ENCODE data around the gene CELF5.
A peak's percentile ranks its signal among the peaks of the same experiment; 100 is the strongest.

Gene CELF5

GRCh38 chr19:3282155-3282554 is 57.7 kb downstream of the CELF5 start:
- no peak for ATAC-seq (ENCODE audit: low read depth)
- no peaks in the 10 kb centered on the region for H3K4me1 ChIP-seq (ENCODE audit: insufficient read depth, poor library complexity, severe bottlenecking)

GRCh38 chr19:3282564-3282963 is 58.1 kb downstream of the CELF5 start:
- no peak for TF ChIP-seq CTCF (IDR thresholded peaks at IDR 0.05; ENCODE audit: poor library complexity, severe bottlenecking)
- H3K27me3 ChIP-seq (ENCODE audit: insufficient read depth, poor library complexity, severe bottlenecking) = no peaks in the 10 kb centered on the region
- H3K4me3 ChIP-seq (ENCODE audit: severe bottlenecking) = no peak overlapping the region
- H3K36me3 ChIP-seq (ENCODE audit: low read depth) = no peaks in the 10 kb centered on the region
- H3K9me3 ChIP-seq (ENCODE audit: severe bottlenecking) = no peaks in the 10 kb centered on the region
- no peaks in the 10 kb centered on the region for H3K4me1 ChIP-seq (ENCODE audit: insufficient read depth, poor library complexity, severe bottlenecking)
- H3K27ac ChIP-seq (ENCODE audit: poor library complexity, severe bottlenecking) = no peak overlapping the region
- no peak for DNase-seq (ENCODE audit: low spot score)
- ATAC-seq (ENCODE audit: low read depth) = no peak

More at GRCh38 chr19:3282155-3282554, 57.7 kb downstream of the CELF5 start:
- Histone ChIP-seq H3K27me3 (ENCODE audit: insufficient read depth, poor library complexity, severe bottlenecking) (no peaks in the 10 kb centered on the region), H3K27ac (ENCODE audit: poor library complexity, severe bottlenecking) (no peak overlapping the region), H3K36me3 (ENCODE audit: low read depth) (no peaks in the 10 kb centered on the region), H3K9me3 (ENCODE audit: severe bottlenecking) (no peaks in the 10 kb centered on the region), H3K4me3 (ENCODE audit: severe bottlenecking) (no peak overlapping the region)
- no peak for DNase-seq (ENCODE audit: low spot score)
- TF ChIP-seq CTCF (IDR thresholded peaks at IDR 0.05; ENCODE audit: poor library complexity, severe bottlenecking) = no peak

GRCh38 chr19:3283246-3283751 is 58.8 kb downstream of the CELF5 start:
- H3K4me1 ChIP-seq (ENCODE audit: insufficient read depth, poor library complexity, severe bottlenecking) = no peaks in the 10 kb centered on the region
- no peak overlapping the region for H3K27ac ChIP-seq (ENCODE audit: poor library complexity, severe bottlenecking)
- H3K4me3 ChIP-seq (ENCODE audit: severe bottlenecking) = no peak overlapping the region
- TF ChIP-seq CTCF (IDR thresholded peaks at IDR 0.05; ENCODE audit: poor library complexity, severe bottlenecking) = no peak
- no peak for DNase-seq (ENCODE audit: low spot score)
- H3K27me3 ChIP-seq (ENCODE audit: insufficient read depth, poor library complexity, severe bottlenecking) = no peaks in the 10 kb centered on the region
- no peaks in the 10 kb centered on the region for H3K9me3 ChIP-seq (ENCODE audit: severe bottlenecking)
- ATAC-seq (ENCODE audit: low read depth) = no peak
- no peaks in the 10 kb centered on the region for H3K36me3 ChIP-seq (ENCODE audit: low read depth)

GRCh38 chr19:3283886-3284657 is 59.6 kb downstream of the CELF5 start:
- Histone ChIP-seq H3K4me1 (ENCODE audit: insufficient read depth, poor library complexity, severe bottlenecking) (no peaks in the 10 kb centered on the region), H3K36me3 (ENCODE audit: low read depth) (no peaks in the 10 kb centered on the region), H3K27me3 (ENCODE audit: insufficient read depth, poor library complexity, severe bottlenecking) (no peaks in the 10 kb centered on the region), H3K27ac (ENCODE audit: poor library complexity, severe bottlenecking) (no peak overlapping the region), H3K9me3 (ENCODE audit: severe bottlenecking) (no peaks in the 10 kb centered on the region), H3K4me3 (ENCODE audit: severe bottlenecking) (peak overlapping the region; percentile 26)
- TF ChIP-seq CTCF (IDR thresholded peaks at IDR 0.05; ENCODE audit: poor library complexity, severe bottlenecking) = no peak
- ATAC-seq (ENCODE audit: low read depth) = no peak
- DNase-seq (ENCODE audit: low spot score) = no peak

All from RWPE2 (cell line).